GM23338 (cell line): Measurements from ENCODE around the gene NHERF1. TPM values are rescaled to one million over a fixed set of nuclear protein-coding genes. Genes with fewer than 3 reads are reported as not detected.

Experiments used
- CREB1 ChIP-seq: fragments of 250-450 bp; sonication (Bioruptor Pico); IDR thresholded peaks from 2 replicates; pipeline ENCODE4 v1.5.0; 2020; ENCODE audit warnings: low read depth, mild to moderate bottlenecking, moderate library complexity
- POLR2AphosphoS5 ChIP-seq: IDR thresholded peaks from 2 replicates; pipeline ENCODE4 v1.6.1; 2016; ENCODE audit warnings: antibody characterized with exemption, low read depth
- STAT1 ChIP-seq: IDR thresholded peaks from one replicate; pipeline ENCODE4 v1.6.1; 2016; ENCODE audit warnings: antibody characterized with exemption; ENCODE audit not compliant: unreplicated experiment
- ZNF331 ChIP-seq: fragments of 250-450 bp; sonication (Bioruptor Pico); IDR thresholded peaks from 2 replicates; pipeline ENCODE4 v1.5.0; 2020; ENCODE audit warnings: low read depth, mild to moderate bottlenecking, moderate library complexity
- polyA plus RNA-seq: library from polyadenylated mRNA; unstranded; fragments of >200 nt; fragmentation: Nextera tagmentation; extraction: Ambion mirVana; gene quantifications from 2 replicates; pipeline ENCODE4 v1.2.1, GENCODE V29; 2016
- total RNA-seq: library from RNA; depleted of rRNA; stranded (reverse); fragments of >200 nt; shearing (Covaris generic); gene quantifications from 2 replicates; pipeline ENCODE4 v1.2.3, GENCODE V29; 2014
- TF ChIP-seq, protein P1 (sequence below): fragments of 250-450 bp; sonication (Bioruptor Pico); IDR thresholded peaks from 2 replicates; pipeline ENCODE4 v1.5.0; 2020; ENCODE audit warnings: mild to moderate bottlenecking, moderate library complexity
- TF ChIP-seq, protein P2 (sequence below): IDR thresholded peaks from one replicate; pipeline ENCODE4 v1.6.1; 2018; ENCODE audit warnings: antibody characterized with exemption; ENCODE audit not compliant: unreplicated experiment
- TF ChIP-seq, protein P3 (sequence below): IDR thresholded peaks from 2 replicates; pipeline ENCODE4 v1.6.1; 2016; ENCODE audit warnings: antibody characterized with exemption

NHERF1 gene
- total and polyA plus RNA-seq, 2 experiments from 2014 or later = 48.8 to 100 TPM

DNA sequence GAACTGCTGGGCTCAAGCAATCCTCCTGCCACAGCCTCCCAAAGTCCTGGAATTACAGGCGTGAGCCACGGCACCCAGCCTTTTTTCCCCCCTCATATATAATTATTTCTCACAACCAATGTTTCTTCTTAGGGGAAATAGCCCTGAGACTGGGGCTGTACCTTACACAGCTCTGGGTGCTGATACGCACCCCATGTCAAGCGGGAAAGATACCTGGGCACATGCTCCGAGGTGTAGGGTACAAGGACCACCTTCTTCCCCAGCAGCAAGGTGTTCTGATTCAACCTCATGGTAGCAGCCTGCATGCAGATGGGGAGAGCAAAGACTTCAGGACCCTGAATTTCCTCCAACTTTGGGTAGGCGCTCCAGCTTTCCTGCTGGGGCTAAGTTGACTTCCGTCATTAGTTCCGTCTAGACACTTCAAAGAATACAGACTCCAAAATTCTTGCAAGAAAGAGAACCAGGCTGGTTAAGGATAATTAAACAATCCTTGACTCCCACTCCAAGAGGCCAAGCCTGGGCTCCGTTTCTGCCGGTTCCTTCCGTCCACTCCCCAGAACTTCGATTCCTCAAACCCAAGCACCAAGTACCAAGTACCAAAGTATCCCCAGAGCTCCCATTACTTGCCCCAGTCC is 27.1 kb downstream of the NHERF1 start (continued):
- TF ChIP-seq, protein P1, sequence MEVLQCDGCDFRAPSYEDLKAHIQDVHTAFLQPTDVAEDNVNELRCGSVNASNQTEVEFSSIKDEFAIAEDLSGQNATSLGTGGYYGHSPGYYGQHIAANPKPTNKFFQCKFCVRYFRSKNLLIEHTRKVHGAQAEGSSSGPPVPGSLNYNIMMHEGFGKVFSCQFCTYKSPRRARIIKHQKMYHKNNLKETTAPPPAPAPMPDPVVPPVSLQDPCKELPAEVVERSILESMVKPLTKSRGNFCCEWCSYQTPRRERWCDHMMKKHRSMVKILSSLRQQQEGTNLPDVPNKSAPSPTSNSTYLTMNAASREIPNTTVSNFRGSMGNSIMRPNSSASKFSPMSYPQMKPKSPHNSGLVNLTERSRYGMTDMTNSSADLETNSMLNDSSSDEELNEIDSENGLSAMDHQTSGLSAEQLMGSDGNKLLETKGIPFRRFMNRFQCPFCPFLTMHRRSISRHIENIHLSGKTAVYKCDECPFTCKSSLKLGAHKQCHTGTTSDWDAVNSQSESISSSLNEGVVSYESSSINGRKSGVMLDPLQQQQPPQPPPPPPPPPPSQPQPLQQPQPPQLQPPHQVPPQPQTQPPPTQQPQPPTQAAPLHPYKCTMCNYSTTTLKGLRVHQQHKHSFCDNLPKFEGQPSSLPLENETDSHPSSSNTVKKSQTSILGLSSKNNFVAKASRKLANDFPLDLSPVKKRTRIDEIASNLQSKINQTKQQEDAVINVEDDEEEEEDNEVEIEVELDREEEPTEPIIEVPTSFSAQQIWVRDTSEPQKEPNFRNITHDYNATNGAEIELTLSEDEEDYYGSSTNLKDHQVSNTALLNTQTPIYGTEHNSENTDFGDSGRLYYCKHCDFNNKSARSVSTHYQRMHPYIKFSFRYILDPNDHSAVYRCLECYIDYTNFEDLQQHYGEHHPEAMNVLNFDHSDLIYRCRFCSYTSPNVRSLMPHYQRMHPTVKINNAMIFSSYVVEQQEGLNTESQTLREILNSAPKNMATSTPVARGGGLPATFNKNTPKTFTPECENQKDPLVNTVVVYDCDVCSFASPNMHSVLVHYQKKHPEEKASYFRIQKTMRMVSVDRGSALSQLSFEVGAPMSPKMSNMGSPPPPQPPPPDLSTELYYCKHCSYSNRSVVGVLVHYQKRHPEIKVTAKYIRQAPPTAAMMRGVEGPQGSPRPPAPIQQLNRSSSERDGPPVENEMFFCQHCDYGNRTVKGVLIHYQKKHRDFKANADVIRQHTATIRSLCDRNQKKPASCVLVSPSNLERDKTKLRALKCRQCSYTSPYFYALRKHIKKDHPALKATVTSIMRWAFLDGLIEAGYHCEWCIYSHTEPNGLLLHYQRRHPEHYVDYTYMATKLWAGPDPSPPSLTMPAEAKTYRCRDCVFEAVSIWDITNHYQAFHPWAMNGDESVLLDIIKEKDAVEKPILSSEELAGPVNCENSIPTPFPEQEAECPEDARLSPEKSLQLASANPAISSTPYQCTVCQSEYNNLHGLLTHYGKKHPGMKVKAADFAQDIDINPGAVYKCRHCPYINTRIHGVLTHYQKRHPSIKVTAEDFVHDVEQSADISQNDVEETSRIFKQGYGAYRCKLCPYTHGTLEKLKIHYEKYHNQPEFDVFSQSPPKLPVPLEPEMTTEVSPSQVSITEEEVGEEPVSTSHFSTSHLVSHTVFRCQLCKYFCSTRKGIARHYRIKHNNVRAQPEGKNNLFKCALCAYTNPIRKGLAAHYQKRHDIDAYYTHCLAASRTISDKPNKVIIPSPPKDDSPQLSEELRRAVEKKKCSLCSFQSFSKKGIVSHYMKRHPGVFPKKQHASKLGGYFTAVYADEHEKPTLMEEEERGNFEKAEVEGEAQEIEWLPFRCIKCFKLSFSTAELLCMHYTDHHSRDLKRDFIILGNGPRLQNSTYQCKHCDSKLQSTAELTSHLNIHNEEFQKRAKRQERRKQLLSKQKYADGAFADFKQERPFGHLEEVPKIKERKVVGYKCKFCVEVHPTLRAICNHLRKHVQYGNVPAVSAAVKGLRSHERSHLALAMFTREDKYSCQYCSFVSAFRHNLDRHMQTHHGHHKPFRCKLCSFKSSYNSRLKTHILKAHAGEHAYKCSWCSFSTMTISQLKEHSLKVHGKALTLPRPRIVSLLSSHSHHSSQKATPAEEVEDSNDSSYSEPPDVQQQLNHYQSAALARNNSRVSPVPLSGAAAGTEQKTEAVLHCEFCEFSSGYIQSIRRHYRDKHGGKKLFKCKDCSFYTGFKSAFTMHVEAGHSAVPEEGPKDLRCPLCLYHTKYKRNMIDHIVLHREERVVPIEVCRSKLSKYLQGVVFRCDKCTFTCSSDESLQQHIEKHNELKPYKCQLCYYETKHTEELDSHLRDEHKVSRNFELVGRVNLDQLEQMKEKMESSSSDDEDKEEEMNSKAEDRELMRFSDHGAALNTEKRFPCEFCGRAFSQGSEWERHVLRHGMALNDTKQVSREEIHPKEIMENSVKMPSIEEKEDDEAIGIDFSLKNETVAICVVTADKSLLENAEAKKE = no peak
- TF ChIP-seq, protein P2, sequence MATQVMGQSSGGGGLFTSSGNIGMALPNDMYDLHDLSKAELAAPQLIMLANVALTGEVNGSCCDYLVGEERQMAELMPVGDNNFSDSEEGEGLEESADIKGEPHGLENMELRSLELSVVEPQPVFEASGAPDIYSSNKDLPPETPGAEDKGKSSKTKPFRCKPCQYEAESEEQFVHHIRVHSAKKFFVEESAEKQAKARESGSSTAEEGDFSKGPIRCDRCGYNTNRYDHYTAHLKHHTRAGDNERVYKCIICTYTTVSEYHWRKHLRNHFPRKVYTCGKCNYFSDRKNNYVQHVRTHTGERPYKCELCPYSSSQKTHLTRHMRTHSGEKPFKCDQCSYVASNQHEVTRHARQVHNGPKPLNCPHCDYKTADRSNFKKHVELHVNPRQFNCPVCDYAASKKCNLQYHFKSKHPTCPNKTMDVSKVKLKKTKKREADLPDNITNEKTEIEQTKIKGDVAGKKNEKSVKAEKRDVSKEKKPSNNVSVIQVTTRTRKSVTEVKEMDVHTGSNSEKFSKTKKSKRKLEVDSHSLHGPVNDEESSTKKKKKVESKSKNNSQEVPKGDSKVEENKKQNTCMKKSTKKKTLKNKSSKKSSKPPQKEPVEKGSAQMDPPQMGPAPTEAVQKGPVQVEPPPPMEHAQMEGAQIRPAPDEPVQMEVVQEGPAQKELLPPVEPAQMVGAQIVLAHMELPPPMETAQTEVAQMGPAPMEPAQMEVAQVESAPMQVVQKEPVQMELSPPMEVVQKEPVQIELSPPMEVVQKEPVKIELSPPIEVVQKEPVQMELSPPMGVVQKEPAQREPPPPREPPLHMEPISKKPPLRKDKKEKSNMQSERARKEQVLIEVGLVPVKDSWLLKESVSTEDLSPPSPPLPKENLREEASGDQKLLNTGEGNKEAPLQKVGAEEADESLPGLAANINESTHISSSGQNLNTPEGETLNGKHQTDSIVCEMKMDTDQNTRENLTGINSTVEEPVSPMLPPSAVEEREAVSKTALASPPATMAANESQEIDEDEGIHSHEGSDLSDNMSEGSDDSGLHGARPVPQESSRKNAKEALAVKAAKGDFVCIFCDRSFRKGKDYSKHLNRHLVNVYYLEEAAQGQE = no peak
- TF ChIP-seq POLR2AphosphoS5 (no peak), ZNF331 (CRISPR knock-in tag) (no peak), STAT1 (no peak), CREB1 (CRISPR knock-in tag) (no peak)
- TF ChIP-seq, protein P3, sequence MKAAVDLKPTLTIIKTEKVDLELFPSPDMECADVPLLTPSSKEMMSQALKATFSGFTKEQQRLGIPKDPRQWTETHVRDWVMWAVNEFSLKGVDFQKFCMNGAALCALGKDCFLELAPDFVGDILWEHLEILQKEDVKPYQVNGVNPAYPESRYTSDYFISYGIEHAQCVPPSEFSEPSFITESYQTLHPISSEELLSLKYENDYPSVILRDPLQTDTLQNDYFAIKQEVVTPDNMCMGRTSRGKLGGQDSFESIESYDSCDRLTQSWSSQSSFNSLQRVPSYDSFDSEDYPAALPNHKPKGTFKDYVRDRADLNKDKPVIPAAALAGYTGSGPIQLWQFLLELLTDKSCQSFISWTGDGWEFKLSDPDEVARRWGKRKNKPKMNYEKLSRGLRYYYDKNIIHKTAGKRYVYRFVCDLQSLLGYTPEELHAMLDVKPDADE = no peak
